GM10266 (cell line): Measurements from ENCODE around the gene CAMK2N2.
A peak's percentile ranks its signal among the peaks of the same experiment; 100 is the strongest.

Experiments used
- DNase-seq: peaks from one replicate; pipeline ENCODE4 v3.0.0; 2012; ENCODE audit errors: extremely low spot score
- TF ChIP-seq, protein P1 (sequence below): IDR thresholded peaks from 2 replicates; pipeline ENCODE4 v1.5.1; 2012; ENCODE audit warnings: mild to moderate bottlenecking, low read depth; ENCODE audit not compliant: control insufficient read depth, insufficient read depth; ENCODE audit errors: missing control alignments

Gene CAMK2N2

DNA sequence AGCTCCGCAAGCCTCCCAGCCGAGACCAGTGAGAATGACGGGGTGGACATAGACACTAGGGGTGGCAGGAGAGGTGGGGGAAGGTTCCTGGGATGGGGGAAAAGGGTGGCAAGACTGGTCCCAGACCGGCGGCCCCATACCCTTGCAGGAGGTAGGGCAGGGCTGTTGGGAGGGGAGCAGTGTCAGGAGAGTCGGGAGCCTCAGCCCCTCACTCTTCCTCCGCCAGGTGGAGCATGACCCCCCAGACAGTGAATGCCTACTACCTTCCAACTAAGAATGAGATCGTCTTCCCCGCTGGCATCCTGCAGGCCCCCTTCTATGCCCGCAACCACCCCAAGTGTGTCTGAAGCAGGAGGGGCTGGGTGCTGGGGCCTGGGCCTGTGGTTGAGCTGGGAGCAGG is 29.0 kb upstream of the CAMK2N2 start:
- TF ChIP-seq, protein P1, sequence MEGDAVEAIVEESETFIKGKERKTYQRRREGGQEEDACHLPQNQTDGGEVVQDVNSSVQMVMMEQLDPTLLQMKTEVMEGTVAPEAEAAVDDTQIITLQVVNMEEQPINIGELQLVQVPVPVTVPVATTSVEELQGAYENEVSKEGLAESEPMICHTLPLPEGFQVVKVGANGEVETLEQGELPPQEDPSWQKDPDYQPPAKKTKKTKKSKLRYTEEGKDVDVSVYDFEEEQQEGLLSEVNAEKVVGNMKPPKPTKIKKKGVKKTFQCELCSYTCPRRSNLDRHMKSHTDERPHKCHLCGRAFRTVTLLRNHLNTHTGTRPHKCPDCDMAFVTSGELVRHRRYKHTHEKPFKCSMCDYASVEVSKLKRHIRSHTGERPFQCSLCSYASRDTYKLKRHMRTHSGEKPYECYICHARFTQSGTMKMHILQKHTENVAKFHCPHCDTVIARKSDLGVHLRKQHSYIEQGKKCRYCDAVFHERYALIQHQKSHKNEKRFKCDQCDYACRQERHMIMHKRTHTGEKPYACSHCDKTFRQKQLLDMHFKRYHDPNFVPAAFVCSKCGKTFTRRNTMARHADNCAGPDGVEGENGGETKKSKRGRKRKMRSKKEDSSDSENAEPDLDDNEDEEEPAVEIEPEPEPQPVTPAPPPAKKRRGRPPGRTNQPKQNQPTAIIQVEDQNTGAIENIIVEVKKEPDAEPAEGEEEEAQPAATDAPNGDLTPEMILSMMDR: no peak
- no peak for DNase-seq

DNA sequence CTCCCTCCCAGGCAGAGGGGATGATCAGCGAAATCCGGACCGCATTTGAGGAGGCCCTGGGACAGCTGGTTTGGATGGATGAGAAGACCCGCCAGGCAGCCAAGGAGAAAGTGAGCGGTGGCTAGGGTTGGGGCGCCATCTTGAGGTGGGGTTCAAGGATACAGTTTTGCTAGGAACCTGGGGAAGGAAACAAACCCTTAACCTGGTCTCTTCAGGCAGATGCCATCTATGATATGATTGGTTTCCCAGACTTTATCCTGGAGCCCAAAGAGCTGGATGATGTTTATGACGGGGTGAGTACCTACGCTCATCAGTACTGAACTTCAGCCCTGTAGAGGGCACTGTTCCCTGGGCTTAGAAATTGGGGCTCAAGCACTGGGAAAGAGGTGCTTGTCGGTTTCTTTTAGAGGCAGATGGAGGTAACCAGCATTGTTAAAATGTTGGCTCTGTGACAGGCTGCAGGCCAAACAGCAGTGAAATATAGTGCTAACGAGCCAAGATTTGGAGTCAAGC is 28.1 kb upstream of the CAMK2N2 start:
- TF ChIP-seq, protein P1: peak; percentile 60
- peak; percentile 87 for DNase-seq

DNA sequence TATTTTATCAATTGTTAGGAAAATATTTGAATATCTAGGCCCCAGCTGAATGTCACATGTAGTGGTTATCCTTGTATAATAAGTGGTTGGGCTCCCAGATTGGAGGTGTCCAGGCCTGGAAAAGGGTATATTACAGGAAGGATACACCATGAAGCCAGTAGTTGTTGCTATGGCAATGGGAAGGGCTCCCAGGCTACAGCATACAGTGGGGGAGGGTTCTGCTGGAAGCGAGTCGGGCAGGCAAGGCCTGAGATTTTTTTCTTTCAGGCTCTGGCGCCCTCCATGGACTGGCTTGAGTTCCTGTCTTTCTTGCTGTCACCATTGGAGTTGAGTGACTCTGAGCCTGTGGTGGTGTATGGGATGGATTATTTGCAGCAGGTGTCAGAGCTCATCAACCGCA is 23.3 kb upstream of the CAMK2N2 start:
- TF ChIP-seq, protein P1: peak; percentile 54
- DNase-seq: peak; percentile 68

DNA sequence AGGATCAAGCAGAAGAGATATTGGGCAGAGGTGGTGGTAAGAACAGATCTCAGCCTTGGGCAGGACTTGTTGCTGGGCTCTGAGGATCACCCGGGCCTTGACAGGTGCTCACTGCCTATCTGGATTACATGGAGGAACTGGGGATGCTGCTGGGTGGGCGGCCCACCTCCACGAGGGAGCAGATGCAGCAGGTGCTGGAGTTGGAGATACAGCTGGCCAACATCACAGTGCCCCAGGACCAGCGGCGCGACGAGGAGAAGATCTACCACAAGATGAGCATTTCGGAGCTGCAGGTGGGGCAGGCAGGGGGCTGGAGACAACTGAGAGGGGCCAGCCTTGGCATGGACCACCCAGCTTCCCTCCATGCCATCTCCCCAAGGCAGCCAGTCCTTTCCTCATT is 22.3 kb upstream of the CAMK2N2 start:
- DNase-seq: no peak
- TF ChIP-seq, protein P1: no peak

DNA sequence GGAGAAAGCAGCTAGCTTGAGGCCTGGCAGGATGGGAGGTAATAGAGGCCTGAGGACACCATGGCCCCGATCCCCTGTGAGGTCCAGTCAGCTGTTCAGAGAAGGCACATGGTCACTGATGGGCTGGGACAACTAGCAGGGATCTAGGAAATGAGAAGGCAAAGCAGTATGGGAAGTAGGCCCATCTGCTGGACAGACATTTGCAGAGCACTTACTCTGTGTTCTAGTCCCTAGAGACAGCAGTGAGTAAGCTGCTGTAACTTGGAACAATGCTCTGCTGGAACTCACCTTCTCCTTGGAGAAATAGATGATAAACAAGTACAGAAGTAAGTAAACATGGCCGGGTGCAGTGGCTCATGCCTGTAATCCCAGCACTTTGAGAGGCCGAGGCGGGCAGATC is 21.6 kb upstream of the CAMK2N2 start:
- TF ChIP-seq, protein P1: no peak
- no peak for DNase-seq

DNA sequence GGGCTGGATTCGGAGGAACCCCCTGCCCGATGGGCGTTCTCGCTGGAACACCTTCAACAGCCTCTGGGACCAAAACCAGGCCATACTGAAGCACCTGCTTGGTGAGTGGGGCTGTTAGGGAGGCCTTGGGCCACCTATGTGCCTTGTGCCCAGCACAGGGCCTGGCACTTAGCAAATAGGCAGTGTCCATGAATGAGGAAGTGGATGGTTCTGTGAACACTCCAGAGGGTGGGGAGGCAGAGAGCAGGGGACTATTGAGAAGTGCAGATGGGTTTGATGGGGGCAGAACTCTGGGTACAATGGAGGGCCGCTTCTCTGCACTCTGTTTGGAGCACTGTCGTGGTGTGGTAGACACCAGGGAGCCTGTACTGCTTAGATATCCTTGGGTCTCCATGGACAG is 16.0 kb upstream of the CAMK2N2 start:
- TF ChIP-seq, protein P1: no peak

DNA sequence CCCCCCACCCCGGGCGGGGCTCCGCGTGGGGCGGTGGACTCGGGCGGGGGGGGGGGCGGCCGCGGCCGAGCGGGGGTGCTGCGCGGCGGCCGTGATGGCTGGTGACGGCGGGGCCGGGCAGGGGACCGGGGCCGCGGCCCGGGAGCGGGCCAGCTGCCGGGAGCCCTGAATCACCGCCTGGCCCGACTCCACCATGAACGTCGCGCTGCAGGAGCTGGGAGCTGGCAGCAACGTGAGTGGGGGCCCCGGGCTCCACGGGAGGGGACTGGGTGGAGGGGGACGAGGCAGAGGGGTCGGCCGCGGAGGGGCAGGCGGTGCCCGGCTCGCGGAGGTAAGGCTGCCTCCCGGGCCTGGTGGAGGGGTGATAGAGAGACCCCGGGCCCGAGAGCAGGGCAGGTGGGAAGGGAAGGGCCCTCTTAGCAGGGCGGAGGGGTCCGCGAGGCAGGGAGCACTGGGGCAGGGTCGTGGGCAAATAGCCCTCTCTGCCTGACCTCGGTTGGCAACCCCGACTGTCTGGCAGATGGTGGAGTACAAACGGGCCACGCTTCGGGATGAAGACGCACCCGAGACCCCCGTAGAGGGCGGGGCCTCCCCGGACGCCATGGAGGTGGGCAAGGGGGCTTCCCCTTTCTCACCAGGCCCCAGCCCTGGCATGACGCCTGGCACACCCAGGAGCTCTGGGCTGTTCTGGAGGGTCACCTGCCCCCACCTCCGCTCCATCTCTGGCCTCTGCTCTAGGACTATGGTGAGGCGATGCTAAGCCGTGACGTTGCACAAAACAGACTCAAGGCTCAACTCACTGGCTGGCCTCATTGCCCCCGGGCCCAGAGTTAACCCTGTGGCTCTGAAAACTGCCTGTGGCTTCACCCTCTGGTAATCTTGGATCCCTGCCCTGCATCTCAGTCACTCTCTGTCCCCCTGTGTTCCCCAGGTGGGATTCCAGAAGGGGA is 14.9 kb upstream of the CAMK2N2 start, which contains the start of gene ECE2:
TSS of gene ECE2 (plus strand) at position 62 of the 950 bp plus-strand sequence. CDS start at position 194, 132 bp downstream.
- TF ChIP-seq, protein P1: no peak

More for the DNA sequence above, 16.0 kb upstream of the CAMK2N2 start:
- DNase-seq: no peak

More for the DNA sequence above, 14.9 kb upstream of the CAMK2N2 start, which contains the start of gene ECE2:
- no peak for DNase-seq
